ENCODE data around the gene SLC30A7.

- TF ChIP-seq CTCF (IDR thresholded peaks at IDR 0.05) (no peak), ZFX (IDR thresholded peaks at IDR 0.05; ENCODE audit: borderline replicate concordance) (no peak)
Observed at GRCh38 chr1:100943533-100943932, 47.6 kb downstream of the SLC30A7 start.
